T-helper 1 cell treated with Interleukin-12 subunit alpha and Interleukin-12 subunit beta and Interleukin-4 antibody, amounts not matched to agents 30 ng/mL and 1 ng/mL, for 36 hours (primary cell): ENCODE results near the gene CARHSP1. TPM values are rescaled to one million over a fixed set of nuclear protein-coding genes. Genes with fewer than 3 reads are reported as not detected.
"Not testable (repeated sequence)": the region's sequence is repeated elsewhere in the genome, so short reads cannot be mapped to it uniquely, and the experiment has no call there.

Experiments used
- intact Hi-C: fragments of 100-400 bp; cut with micrococcal nuclease; formaldehyde crosslinking; loops from one replicate; pipeline ENCODE4 v1.15.1; 2024
- total RNA-seq: library from RNA; stranded (reverse); gene quantifications from 2 replicates; pipeline ENCODE4 v1.2.3, GENCODE V29; 2022

CARHSP1 gene
- total RNA-seq, 1 donor from 2014 or later: 102 TPM

GRCh38 chr16:8858994-8859912 is 9.6 kb downstream of the CARHSP1 start:
- intact Hi-C loops: no loop called here

GRCh38 chr16:8855972-8856371 is 12.8 kb downstream of the CARHSP1 start:
- intact Hi-C loops: no loop called here

- intact Hi-C loops: no loop called here
Measured at GRCh38 chr16:8855051-8855786, 13.6 kb downstream of the CARHSP1 start.

GRCh38 chr16:8854298-8854948 is 14.4 kb downstream of the CARHSP1 start:
- intact Hi-C loops: no loop called here

- intact Hi-C loops: no loop called here
Measured at GRCh38 chr16:8853611-8854010, 15.2 kb downstream of the CARHSP1 start.

- intact Hi-C loops: no loop called here
Measured at GRCh38 chr16:8853150-8853549, 15.7 kb downstream of the CARHSP1 start.

- intact Hi-C loops: no loop called here
Measured at GRCh38 chr16:8852534-8852933, 16.3 kb downstream of the CARHSP1 start.

GRCh38 chr16:8851761-8852403 is 16.9 kb downstream of the CARHSP1 start:
- intact Hi-C loops: no loop called here

GRCh38 chr16:8850279-8850885 is 18.4 kb downstream of the CARHSP1 start:
- intact Hi-C loops: no loop called here

- intact Hi-C loops: no loop called here
Measured at GRCh38 chr16:8849411-8850011, 19.3 kb downstream of the CARHSP1 start.

- intact Hi-C loops: no loop called here
Measured at GRCh38 chr16:8848939-8849391, 19.8 kb downstream of the CARHSP1 start.

GRCh38 chr16:8848231-8848938 is 20.4 kb downstream of the CARHSP1 start:
- intact Hi-C loops: no loop called here

- intact Hi-C loops: no loop called here
Measured at GRCh38 chr16:8847623-8848022, 21.2 kb downstream of the CARHSP1 start.

GRCh38 chr16:8847145-8847544 is 21.7 kb downstream of the CARHSP1 start:
- intact Hi-C loops: no loop called here

GRCh38 chr16:8846401-8846932 is 22.3 kb downstream of the CARHSP1 start:
- intact Hi-C loops: no loop called here

- intact Hi-C loops: no loop called here
Measured at GRCh38 chr16:8845699-8846298, 23.0 kb downstream of the CARHSP1 start.

- intact Hi-C loops: not testable (repeated sequence)
Measured at GRCh38 chr16:8843296-8843695, 25.5 kb downstream of the CARHSP1 start.

GRCh38 chr16:8842016-8842415 is 26.8 kb downstream of the CARHSP1 start:
- intact Hi-C loops: not testable (repeated sequence)

- intact Hi-C loops: not testable (repeated sequence)
Measured at GRCh38 chr16:8837594-8837993, 31.2 kb downstream of the CARHSP1 start.
